Measurements from ENCODE around the gene RLN3.
A peak's percentile ranks its signal among the peaks of the same experiment; 100 is the strongest.

Gene RLN3, protein sequence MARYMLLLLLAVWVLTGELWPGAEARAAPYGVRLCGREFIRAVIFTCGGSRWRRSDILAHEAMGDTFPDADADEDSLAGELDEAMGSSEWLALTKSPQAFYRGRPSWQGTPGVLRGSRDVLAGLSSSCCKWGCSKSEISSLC

GRCh38 chr19:14027856-14028450 lies at the start of gene RLN3:
Gene RLN3 (plus strand): TSS chr19:14028148. CDS start chr19:14028205, 57 bp downstream.
- TF ChIP-seq, protein P1, sequence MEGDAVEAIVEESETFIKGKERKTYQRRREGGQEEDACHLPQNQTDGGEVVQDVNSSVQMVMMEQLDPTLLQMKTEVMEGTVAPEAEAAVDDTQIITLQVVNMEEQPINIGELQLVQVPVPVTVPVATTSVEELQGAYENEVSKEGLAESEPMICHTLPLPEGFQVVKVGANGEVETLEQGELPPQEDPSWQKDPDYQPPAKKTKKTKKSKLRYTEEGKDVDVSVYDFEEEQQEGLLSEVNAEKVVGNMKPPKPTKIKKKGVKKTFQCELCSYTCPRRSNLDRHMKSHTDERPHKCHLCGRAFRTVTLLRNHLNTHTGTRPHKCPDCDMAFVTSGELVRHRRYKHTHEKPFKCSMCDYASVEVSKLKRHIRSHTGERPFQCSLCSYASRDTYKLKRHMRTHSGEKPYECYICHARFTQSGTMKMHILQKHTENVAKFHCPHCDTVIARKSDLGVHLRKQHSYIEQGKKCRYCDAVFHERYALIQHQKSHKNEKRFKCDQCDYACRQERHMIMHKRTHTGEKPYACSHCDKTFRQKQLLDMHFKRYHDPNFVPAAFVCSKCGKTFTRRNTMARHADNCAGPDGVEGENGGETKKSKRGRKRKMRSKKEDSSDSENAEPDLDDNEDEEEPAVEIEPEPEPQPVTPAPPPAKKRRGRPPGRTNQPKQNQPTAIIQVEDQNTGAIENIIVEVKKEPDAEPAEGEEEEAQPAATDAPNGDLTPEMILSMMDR (IDR thresholded peaks at IDR 0.05) = no peak
- Histone ChIP-seq H3K4me3 (no peak within 1 kb of the TSS), H3K27ac (no peak within 1 kb of the TSS)
- no peak for DNase-seq (ENCODE audit: low spot score)

DNA sequence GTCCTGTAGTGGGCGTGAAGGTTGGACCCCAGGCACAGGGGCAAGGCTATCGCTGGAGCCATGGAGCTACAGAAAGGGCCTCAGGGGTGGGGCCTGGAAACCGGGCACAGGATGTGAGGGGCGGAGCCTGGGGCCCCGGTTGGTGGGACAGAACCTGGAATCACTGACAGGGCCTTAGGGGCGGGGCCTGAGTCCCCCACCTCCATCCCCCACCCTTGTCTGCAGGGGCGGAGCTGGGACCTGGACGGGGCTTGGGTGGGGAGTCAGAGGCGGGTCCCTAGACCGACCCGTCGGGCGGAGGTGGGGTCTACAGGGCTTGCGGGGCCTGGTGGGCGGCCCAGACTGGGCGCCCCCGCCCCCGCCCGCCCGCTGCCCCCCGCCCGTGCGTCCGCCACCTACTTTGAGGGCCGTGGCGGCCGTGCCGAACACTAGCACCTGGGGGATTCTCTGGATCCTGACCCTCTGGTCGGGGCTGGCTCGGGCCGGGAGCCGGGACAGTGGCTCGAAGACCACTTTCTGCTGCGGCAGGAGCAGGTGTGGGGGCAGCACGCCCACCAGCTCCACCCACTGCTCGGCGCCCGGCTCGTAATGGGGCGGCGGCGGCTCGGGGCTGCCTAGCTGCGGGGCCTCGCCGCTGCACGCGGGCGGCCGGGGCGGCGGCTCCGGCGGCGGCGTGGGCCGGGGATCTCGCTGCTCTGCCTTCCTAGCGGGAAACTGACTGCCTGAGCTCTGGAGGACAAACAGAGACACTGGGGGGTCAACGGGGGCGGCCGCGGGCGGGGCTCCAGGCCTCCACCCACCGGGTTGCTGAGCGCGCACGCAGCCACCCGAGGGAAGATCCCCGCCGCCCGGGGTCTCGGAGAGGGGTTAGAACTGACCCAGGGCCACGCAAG lies 49.4 kb upstream of the RLN3 start:
- H3K27ac ChIP-seq = peak overlapping the region; percentile 11 to 78
- TF ChIP-seq, protein P1 (IDR thresholded peaks at IDR 0.05) = no peak
- DNase-seq (ENCODE audit: low spot score) = peak; percentile 87

GRCh38 chr19:13979244-13979615 lies 48.7 kb upstream of the RLN3 start:
- Histone ChIP-seq H3K27ac (peak overlapping the region in 1 of 2 donors; percentile 78), H3K4me3 (peak overlapping the region; percentile 72)
- DNase-seq (ENCODE audit: low spot score) = no peak
- TF ChIP-seq, protein P1 (IDR thresholded peaks at IDR 0.05) = no peak

More for the DNA sequence above, 49.4 kb upstream of the RLN3 start:
- H3K4me3 ChIP-seq = peak overlapping the region; percentile 72

GRCh38 chr19:13979686-13980085 lies 48.3 kb upstream of the RLN3 start:
- no peak for DNase-seq (ENCODE audit: low spot score)
- Histone ChIP-seq H3K4me3 (no peak overlapping the region), H3K27ac (no peak overlapping the region)
- TF ChIP-seq, protein P1 (IDR thresholded peaks at IDR 0.05) = no peak

DNA sequence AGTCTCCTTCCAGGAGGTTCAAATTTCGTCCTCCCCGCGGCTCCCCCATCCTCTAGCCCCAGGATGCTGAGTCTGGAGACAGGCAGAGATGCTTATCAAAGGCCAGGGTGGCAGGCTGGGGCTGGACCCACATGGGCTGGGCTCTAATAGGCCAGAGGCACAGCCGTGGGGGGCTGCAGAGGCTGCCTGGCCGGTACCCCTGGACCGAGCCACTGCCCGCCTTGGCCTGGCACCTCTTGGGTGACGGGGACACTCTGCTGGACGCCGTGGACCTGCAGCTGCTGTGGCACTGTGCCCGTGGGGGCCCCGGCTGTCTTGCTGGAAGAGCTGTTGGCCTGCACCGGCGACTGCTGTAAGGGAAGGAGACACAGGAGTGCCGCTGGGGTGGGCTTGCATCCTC lies 47.6 kb upstream of the RLN3 start:
- no peak for DNase-seq (ENCODE audit: low spot score)

DNA sequence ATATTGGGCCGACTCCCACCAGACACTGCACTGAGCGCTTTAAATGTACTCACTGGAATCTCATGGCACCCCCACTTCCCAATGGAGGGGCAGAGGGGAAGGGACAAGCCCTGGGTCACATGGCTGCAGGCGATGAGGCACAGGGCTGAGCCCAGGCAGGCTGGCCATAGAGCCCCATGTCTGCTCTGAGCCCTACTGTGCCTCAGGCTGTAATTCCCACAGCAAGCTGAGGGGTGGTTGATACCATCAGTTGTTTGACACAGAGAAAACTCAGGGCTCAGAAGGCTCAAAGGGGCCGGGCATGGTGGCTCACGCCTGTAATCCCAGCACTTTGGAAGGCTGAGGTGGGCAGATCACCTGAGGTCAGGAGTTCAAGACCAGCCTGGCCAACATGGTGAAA lies 46.9 kb upstream of the RLN3 start:
- no peak overlapping the region for H3K27ac ChIP-seq
- TF ChIP-seq, protein P1 (IDR thresholded peaks at IDR 0.05) = no peak
- H3K4me3 ChIP-seq = no peak overlapping the region
- no peak for DNase-seq (ENCODE audit: low spot score)

More for the DNA sequence above, 47.6 kb upstream of the RLN3 start:
- no peak overlapping the region for H3K27ac ChIP-seq
- TF ChIP-seq, protein P1 (IDR thresholded peaks at IDR 0.05) = no peak
- no peak overlapping the region for H3K4me3 ChIP-seq
